Left ventricle myocardium inferior (tissue), 1 donor: ENCODE measurements around the gene DNAH8. TPM values are rescaled to one million over a fixed set of nuclear protein-coding genes. Genes with fewer than 3 reads are reported as not detected.

Experiments
- DNase-seq: peaks from one replicate; pipeline ENCODE4 v3.0.0-alpha.2; 2020
- H3K27ac ChIP-seq: fragments of 200-600 bp; replicated peaks from 2 replicates; pipeline ENCODE4 v1.8.0; 2021
- H3K27me3 ChIP-seq: fragments of 200-600 bp; 2 replicates; pipeline ENCODE4 v1.8.0; 2021; ENCODE audit warnings: low read depth
- H3K36me3 ChIP-seq: fragments of 200-600 bp; 2 replicates; pipeline ENCODE4 v1.8.0; 2021
- H3K4me1 ChIP-seq: fragments of 200-600 bp; 2 replicates; pipeline ENCODE4 v1.8.0; 2021
- H3K4me3 ChIP-seq: fragments of 200-600 bp; 2 replicates; pipeline ENCODE4 v1.8.0; 2021; ENCODE audit warnings: mild to moderate bottlenecking, moderate library complexity
- H3K9me3 ChIP-seq: fragments of 200-600 bp; replicated peaks from 2 replicates; pipeline ENCODE4 v1.8.0; 2021
- intact Hi-C: fragments of 100-400 bp; cut with micrococcal nuclease; formaldehyde crosslinking; loops from one replicate; pipeline ENCODE4 v1.11.0; 2022
- total RNA-seq: library from RNA; stranded (reverse); fragmentation: NEBNext Ultra II Directional; extraction: Animal tissue kit (Norgen Biotek cat#: 25700); gene quantifications from one replicate; pipeline ENCODE4 v1.2.1, GENCODE V29; 2021
- TF ChIP-seq, protein P1 (sequence below): fragments of 200-600 bp; IDR thresholded peaks from 2 replicates; pipeline ENCODE4 v1.8.0; 2021; ENCODE audit warnings: antibody characterized with exemption, mild to moderate bottlenecking, borderline replicate concordance
- donor health status: DM: no; HTN: yes; CAD: no; lungs with severe emphysema.

The DNAH8 gene
- total RNA-seq, 1 donor from 2014 or later = 0.03 TPM

DNA sequence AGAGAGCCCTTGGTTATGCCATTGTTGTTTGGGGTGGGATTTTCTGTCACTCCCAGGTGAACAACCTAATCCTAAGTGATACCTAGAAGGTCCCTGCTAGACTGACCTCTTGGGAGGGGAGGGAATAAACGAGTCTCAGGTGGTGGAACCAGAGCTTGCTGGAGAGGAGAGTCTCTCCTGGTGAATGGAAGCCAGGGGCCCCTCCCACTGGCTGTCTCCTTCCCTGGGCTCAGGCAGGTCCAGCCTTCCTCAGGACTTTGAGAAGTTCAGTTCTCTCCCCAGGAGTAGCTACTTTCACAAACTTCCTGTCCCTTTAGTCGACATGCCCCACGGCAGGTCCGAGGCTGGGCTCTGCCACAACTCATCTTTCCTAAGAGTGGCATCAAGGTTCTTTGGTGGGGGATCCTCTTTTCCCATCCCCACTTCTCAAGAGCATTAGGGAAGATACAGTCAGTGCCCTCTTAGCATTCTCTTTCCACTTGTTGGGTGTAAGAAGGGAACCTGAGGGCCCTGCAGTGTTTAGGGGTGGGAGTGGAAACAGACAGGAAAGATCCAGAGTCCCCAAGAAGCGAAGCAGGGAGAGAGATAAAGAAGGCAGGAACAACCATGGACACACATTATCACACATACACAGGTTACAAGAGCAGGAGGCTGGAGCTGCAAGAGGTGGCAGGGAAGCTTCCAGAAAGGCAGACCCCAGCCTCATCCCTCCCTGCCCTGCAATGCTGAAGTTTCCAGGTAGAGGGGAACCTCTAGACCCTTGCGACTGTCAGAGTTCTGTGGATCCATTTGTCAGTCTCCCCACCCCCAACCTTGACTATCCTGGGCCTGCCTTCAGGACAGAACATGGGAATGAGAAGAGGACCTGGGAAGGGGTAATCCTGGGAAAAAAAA lies 332.6 kb downstream of the DNAH8 start:
- TF ChIP-seq, protein P1, sequence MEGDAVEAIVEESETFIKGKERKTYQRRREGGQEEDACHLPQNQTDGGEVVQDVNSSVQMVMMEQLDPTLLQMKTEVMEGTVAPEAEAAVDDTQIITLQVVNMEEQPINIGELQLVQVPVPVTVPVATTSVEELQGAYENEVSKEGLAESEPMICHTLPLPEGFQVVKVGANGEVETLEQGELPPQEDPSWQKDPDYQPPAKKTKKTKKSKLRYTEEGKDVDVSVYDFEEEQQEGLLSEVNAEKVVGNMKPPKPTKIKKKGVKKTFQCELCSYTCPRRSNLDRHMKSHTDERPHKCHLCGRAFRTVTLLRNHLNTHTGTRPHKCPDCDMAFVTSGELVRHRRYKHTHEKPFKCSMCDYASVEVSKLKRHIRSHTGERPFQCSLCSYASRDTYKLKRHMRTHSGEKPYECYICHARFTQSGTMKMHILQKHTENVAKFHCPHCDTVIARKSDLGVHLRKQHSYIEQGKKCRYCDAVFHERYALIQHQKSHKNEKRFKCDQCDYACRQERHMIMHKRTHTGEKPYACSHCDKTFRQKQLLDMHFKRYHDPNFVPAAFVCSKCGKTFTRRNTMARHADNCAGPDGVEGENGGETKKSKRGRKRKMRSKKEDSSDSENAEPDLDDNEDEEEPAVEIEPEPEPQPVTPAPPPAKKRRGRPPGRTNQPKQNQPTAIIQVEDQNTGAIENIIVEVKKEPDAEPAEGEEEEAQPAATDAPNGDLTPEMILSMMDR = no peak
- peak overlapping the region; percentile 70 for H3K4me3 ChIP-seq
- peaks cover 46% of the 10 kb centered on the region for H3K27me3 ChIP-seq
- H3K4me1 ChIP-seq = peaks cover 29% of the 10 kb centered on the region
- H3K27ac ChIP-seq = peak overlapping the region; percentile 63
- no peaks in the 10 kb centered on the region for H3K9me3 ChIP-seq
- intact Hi-C loops = no loop called here
- H3K36me3 ChIP-seq = no peaks in the 10 kb centered on the region
- no peak for DNase-seq

DNA sequence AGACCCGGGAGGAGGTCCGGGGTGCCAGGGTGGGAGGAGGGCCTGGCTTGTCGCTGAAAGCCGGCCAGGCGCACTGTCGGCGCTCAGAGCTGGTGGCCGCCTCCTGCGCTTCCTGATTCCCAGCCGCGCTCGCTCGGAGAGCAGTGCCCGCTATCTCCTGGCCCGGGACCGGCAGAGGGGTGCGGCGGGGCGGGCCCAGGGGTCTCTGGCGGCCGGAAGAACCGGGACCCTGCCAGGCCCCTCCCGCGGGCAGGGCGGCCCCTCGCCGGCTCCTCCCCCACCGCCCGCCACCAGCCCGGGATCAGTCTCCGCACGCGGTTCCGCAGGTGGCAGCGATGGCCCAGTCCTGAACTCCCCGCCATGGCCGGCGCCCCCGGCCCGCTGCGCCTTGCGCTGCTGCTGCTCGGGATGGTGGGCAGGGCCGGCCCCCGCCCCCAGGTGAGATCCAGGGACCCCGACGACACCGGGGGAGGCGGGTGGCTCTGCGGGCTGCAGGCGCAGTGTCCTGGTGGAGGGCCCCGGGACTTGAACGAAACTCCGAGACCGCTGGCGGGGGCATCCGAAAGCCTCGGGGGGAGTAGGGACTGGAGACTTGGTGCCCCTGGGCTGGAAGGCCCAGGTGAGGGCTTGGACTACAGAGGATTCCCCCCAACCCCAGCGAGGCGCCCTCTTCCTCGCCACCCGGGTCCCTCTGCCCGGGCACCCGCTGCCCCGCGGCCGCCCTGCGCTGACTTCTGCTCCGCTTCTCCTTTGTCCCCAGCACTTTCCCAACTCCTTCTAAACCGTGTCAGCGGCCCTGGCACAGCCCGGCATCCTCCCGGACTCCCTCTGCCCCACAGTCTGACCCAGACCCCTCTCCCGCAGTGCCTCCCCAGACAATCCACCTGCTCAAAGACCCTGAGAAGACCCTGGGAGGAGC lies 333.6 kb downstream of the DNAH8 start, which contains the start of gene GLP1R:
Gene GLP1R (plus strand): TSS at position 301 of the 919 bp plus-strand sequence. CDS start 60 bp downstream, at position 361.
- Histone ChIP-seq H3K27ac (peak within 1 kb of the TSS; percentile 63), H3K9me3 (no peaks in the 10 kb centered on the region), H3K27me3 (peaks cover 41% of the 10 kb centered on the region), H3K36me3 (no peaks in the 10 kb centered on the region), H3K4me1 (peaks cover 35% of the 10 kb centered on the region), H3K4me3 (peak within 1 kb of the TSS; percentile 70)
- peak; percentile 28 for DNase-seq
- TF ChIP-seq, protein P1 = no peak
- intact Hi-C loops = no loop called here

DNA sequence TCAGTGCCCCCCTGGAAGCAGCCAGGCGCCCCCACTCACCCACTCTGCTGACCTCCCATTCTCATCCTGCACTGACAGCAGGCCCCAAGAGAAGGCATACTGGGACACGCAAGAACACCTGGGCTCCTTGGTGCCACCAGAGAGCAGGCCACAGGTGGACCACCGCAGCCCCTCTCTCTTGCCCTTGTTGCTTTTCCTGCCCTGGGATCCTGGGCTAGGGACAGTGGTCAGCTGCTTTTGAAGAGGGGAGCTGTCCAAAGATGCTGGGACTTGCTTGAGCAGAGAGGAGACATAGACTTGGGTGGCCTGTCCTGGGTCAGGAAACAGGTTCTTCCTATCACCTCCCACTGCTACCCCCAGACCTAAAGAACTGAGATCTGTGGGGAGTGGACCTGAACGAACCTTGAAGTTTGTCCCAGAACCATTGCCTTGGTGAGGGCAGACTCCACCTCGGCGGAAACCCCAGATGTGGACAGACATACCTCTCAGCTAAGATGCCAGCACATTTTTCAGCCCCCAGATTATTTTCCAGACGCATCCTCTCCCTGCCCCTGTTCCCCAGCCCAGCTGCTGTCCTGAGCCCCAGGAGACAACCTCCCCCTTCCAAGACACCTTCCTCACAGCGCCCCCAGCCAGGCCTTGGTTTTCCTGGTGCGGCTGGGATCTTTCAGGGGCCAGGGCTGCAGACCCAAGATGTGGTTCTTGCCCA lies 334.6 kb downstream of the DNAH8 start:
- intact Hi-C loops = no loop called here
- TF ChIP-seq, protein P1 = no peak
- Histone ChIP-seq H3K27me3 (peaks cover 41% of the 10 kb centered on the region), H3K36me3 (no peaks in the 10 kb centered on the region), H3K27ac (no peak overlapping the region), H3K9me3 (no peaks in the 10 kb centered on the region), H3K4me1 (peaks cover 45% of the 10 kb centered on the region), H3K4me3 (peak overlapping the region; percentile 70)
- no peak for DNase-seq

DNA sequence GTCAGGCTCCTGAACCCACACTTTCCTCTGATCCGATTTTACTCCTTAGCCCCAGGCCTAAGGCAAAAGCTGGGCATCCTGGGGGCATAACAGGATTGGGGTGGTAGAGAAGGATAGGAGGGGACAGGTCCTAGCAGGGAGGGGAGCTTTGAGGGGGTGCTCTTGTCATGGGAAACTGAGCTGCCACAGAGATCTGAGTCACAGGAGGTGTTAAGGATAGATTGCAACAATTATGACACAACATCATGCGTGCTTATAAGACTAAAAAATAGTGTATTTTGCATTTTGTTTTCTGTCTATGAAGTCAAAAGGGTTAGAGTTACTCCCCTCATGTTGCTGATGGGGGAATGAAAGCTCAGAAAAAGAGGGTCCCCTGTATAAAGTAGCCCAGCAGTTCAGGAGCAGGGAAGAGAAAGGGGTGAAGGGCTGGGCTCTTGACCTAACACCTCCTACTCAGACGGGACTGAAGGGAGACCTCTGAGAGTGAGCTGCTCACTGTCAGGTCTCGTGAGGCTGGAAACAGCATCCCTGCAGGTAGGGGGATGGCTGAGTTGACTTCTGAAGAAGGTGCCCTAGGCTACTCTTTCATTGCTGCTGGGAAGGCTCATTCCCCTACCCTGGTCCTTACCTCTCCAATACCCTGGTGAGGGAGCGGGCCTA lies 335.5 kb downstream of the DNAH8 start:
- H3K36me3 ChIP-seq = no peaks in the 10 kb centered on the region
- no peak overlapping the region for H3K27ac ChIP-seq
- intact Hi-C loops = no loop called here
- H3K4me3 ChIP-seq = peak overlapping the region; percentile 70
- peaks cover 51% of the 10 kb centered on the region for H3K4me1 ChIP-seq
- H3K27me3 ChIP-seq = peaks cover 41% of the 10 kb centered on the region
- no peaks in the 10 kb centered on the region for H3K9me3 ChIP-seq
- TF ChIP-seq, protein P1 = no peak
- no peak for DNase-seq
